Gastroesophageal sphincter (tissue), 3 donors: Measurements from ENCODE around the gene UPF2.

Source experiments
- POLR2A ChIP-seq, 2 donors: fragments of 450-650 bp; IDR thresholded peaks; one replicate each; pipeline ENCODE4 v1.6.1; 2017; ENCODE audit warnings: antibody characterized with exemption in 2 of 2, mild to moderate bottlenecking in 2 of 2, moderate library complexity in 1 of 2
- POLR2AphosphoS5 ChIP-seq: sonication (generic); formaldehyde crosslinking; IDR thresholded peaks from one replicate; pipeline ENCODE4 v1.6.1; 2017; ENCODE audit warnings: antibody characterized with exemption
- TF ChIP-seq, protein P1 (sequence below), 4 experiments: fragments of 200-600 bp in 2 of 4; fragments of 450-650 bp in 2 of 4; sonication (generic) in 1 of 4; IDR thresholded peaks; one replicate each; pipeline ENCODE4 v1.5.1; 2017 to 2019; ENCODE audit warnings: antibody characterized with exemption in 4 of 4, mild to moderate bottlenecking in 2 of 4, moderate library complexity in 2 of 4

DNA sequence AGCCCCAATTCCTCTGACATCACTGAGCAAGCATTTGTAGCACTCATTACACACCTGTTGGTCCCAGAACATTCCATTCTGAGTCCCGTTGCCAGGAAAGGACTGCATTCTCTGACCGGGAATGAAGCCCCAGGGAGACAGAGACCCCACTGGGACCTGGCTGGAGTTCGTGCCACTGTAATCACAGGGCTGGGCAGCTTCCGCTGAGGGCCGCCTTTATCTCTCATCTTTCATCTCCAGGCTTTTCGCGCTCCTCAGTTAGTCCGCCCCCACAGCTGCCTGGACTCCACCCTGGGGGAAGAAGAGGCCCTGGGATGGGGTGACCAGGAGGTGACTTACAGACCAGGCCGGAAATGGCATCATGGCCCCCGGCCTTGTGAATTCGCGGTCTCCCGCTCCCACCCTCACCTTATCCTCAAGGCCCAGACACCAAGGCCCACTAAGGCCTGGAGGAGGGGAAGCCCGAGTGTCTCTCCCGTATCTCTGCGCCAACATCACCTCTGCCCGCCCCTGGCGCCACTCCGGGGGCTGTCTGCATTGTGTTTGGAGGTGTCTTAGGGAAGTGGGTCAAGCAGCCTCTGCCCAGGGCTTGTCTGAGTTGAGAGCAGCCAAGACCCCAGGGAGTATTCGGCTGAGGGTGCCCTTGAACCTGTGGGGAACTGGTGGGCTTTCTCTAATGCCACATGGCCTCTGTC lies 144.1 kb downstream of the UPF2 start:
- TF ChIP-seq, protein P1, sequence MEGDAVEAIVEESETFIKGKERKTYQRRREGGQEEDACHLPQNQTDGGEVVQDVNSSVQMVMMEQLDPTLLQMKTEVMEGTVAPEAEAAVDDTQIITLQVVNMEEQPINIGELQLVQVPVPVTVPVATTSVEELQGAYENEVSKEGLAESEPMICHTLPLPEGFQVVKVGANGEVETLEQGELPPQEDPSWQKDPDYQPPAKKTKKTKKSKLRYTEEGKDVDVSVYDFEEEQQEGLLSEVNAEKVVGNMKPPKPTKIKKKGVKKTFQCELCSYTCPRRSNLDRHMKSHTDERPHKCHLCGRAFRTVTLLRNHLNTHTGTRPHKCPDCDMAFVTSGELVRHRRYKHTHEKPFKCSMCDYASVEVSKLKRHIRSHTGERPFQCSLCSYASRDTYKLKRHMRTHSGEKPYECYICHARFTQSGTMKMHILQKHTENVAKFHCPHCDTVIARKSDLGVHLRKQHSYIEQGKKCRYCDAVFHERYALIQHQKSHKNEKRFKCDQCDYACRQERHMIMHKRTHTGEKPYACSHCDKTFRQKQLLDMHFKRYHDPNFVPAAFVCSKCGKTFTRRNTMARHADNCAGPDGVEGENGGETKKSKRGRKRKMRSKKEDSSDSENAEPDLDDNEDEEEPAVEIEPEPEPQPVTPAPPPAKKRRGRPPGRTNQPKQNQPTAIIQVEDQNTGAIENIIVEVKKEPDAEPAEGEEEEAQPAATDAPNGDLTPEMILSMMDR (IDR thresholded peaks at IDR 0.05), result no peak
- TF ChIP-seq POLR2A (IDR thresholded peaks at IDR 0.05), result no peak
- TF ChIP-seq POLR2AphosphoS5, result no peak
